Measurements from ENCODE around the gene B9D1.
A peak's percentile ranks its signal among the peaks of the same experiment; 100 is the strongest.

Gene B9D1

GRCh38 chr17:19378416-19379360, 16.2 kb upstream of the B9D1 start, which contains the start of gene MAPK7:
Gene MAPK7, plus strand, starts transcription at chr17:19378498. Its CDS starts 403 bp downstream, at chr17:19378901.
- no peak for DNase-seq (ENCODE audit: extremely low spot score)
- ChIA-PET CTCF (interaction anchor here (0.7 to 2.2 kb wide), 6 partner anchors 10 to 388 kb away, joined by 3 to 22 read pairs (median 4); partner anchors contain the start of gene B9D1), POLR2A (interaction anchor here (0.7 to 4.3 kb wide), 39 partner anchors 10 to 419 kb away, joined by 3 to 112 read pairs (median 6); partner anchors contain the start of genes ALDH3A2, B9D1 and MFAP4)
- 0 out of 2 replicates have a peak, but pooled peaks have one; percentile 10 for TF ChIP-seq HDGF (IDR thresholded peaks at IDR 0.05; ENCODE audit: borderline replicate concordance)
- TF ChIP-seq ARNT (IDR thresholded peaks at IDR 0.05), result no peak
- TF ChIP-seq LEF1 (IDR thresholded peaks at IDR 0.05; ENCODE audit: borderline replicate concordance), result no peak
- no peak for TF ChIP-seq BHLHE40 (IDR thresholded peaks at IDR 0.05; ENCODE audit: borderline replicate concordance)
- peak; percentile 82 for TF ChIP-seq PKNOX1 (IDR thresholded peaks at IDR 0.05)
- no peak for TF ChIP-seq FOXM1 (IDR thresholded peaks at IDR 0.05; ENCODE audit: borderline replicate concordance)

GRCh38 chr17:19377602-19378415, 15.3 kb upstream of the B9D1 start:
- ChIA-PET POLR2A (interaction anchor here (0.7 to 4.3 kb wide), 51 partner anchors 9 to 420 kb away, joined by 3 to 112 read pairs (median 5); partner anchors contain the start of genes ALDH3A2, B9D1 and MFAP4), CTCF (interaction anchor here (0.7 to 2.2 kb wide), 7 partner anchors 11 to 389 kb away, joined by 3 to 22 read pairs (median 3); partner anchors contain the start of gene B9D1)
- TF ChIP-seq ELF4 (IDR thresholded peaks at IDR 0.05), result peak; percentile 29; the same call in 1 of the 2 replicates
- no peak for TF ChIP-seq BHLHE40 (IDR thresholded peaks at IDR 0.05; ENCODE audit: borderline replicate concordance)
- no peak for TF ChIP-seq SP1 (IDR thresholded peaks at IDR 0.05)
- TF ChIP-seq L3MBTL2 (conservative IDR thresholded peaks at IDR 0.05), result 0 out of 2 replicates have a peak, but pooled peaks have one; percentile 21
- TF ChIP-seq HDGF (IDR thresholded peaks at IDR 0.05; ENCODE audit: borderline replicate concordance), result peak; percentile 100
- no peak for TF ChIP-seq ZNF384 (IDR thresholded peaks at IDR 0.05)
- TF ChIP-seq PKNOX1 (IDR thresholded peaks at IDR 0.05), result peak; percentile 29
- no peak for TF ChIP-seq ARNT (IDR thresholded peaks at IDR 0.05)
- DNase-seq (ENCODE audit: extremely low spot score), result peak; percentile 99

GRCh38 chr17:19376811-19377210, 14.3 kb upstream of the B9D1 start:
- TF ChIP-seq PKNOX1 (IDR thresholded peaks at IDR 0.05) (peak; percentile 85), ZNF384 (IDR thresholded peaks at IDR 0.05) (no peak)
- ChIA-PET POLR2A (interaction anchor here (0.7 to 4.3 kb wide), 26 partner anchors 12 to 421 kb away, joined by 3 to 112 read pairs (median 6); partner anchors contain the start of genes B9D1 and MFAP4), CTCF (interaction anchor here (1.0 to 2.2 kb wide), 2 partner anchors 14 to 20 kb away, joined by 3 to 22 read pairs; partner anchors contain the start of gene B9D1)
- DNase-seq (ENCODE audit: extremely low spot score), result no peak

- CTCF ChIA-PET, result interaction anchor here (0.6 to 0.8 kb wide), 2 partner anchors 13 to 128 kb away, joined by 3 to 4 read pairs; partner anchors contain the start of gene B9D1
- DNase-seq (ENCODE audit: extremely low spot score), result no peak
- no peak for TF ChIP-seq FOXM1 (IDR thresholded peaks at IDR 0.05; ENCODE audit: borderline replicate concordance)
- no peak for TF ChIP-seq FOXA1 (IDR thresholded peaks at IDR 0.05)
- TF ChIP-seq PKNOX1 (IDR thresholded peaks at IDR 0.05), result no peak
- TF ChIP-seq LEF1 (IDR thresholded peaks at IDR 0.05; ENCODE audit: borderline replicate concordance), result no peak
- TF ChIP-seq BHLHE40 (IDR thresholded peaks at IDR 0.05; ENCODE audit: borderline replicate concordance), result no peak
- TF ChIP-seq SUZ12 (IDR thresholded peaks at IDR 0.05), result no peak
- no peak for TF ChIP-seq TARDBP (IDR thresholded peaks at IDR 0.05)
- no peak for TF ChIP-seq ARNT (IDR thresholded peaks at IDR 0.05)
- TF ChIP-seq HDGF (IDR thresholded peaks at IDR 0.05; ENCODE audit: borderline replicate concordance), result no peak
- no peak for TF ChIP-seq CTBP1 (IDR thresholded peaks at IDR 0.05; ENCODE audit: borderline replicate concordance)
- POLR2A ChIA-PET, result interaction anchor here (1.6 kb wide), 1 partner anchor 13 kb away, joined by 9 read pairs; the partner anchor contains the start of gene B9D1
Measured at GRCh38 chr17:19375732-19376131, 13.2 kb upstream of the B9D1 start.

GRCh38 chr17:19374136-19374535, 11.6 kb upstream of the B9D1 start:
- no peak for DNase-seq (ENCODE audit: extremely low spot score)
- ChIA-PET POLR2A (interaction anchor here (1.6 kb wide), 1 partner anchor 12 kb away, joined by 9 read pairs; the partner anchor contains the start of gene B9D1), CTCF (interaction anchor here (1.0 to 1.3 kb wide), 2 partner anchors 11 to 73 kb away, joined by 3 to 4 read pairs; partner anchors contain the start of gene B9D1)
- TF ChIP-seq CTBP1 (IDR thresholded peaks at IDR 0.05; ENCODE audit: borderline replicate concordance) (no peak), ZNF384 (IDR thresholded peaks at IDR 0.05) (no peak), LEF1 (IDR thresholded peaks at IDR 0.05; ENCODE audit: borderline replicate concordance) (no peak), BHLHE40 (IDR thresholded peaks at IDR 0.05; ENCODE audit: borderline replicate concordance) (no peak), FOXA1 (IDR thresholded peaks at IDR 0.05) (no peak), FOXK2 (IDR thresholded peaks at IDR 0.05) (no peak), NFRKB (IDR thresholded peaks at IDR 0.05) (no peak), ARNT (IDR thresholded peaks at IDR 0.05) (no peak), TARDBP (IDR thresholded peaks at IDR 0.05) (no peak), L3MBTL2 (conservative IDR thresholded peaks at IDR 0.05) (no peak), SUZ12 (IDR thresholded peaks at IDR 0.05) (no peak), ELF4 (IDR thresholded peaks at IDR 0.05) (no peak), PKNOX1 (IDR thresholded peaks at IDR 0.05) (no peak), FOXM1 (IDR thresholded peaks at IDR 0.05; ENCODE audit: borderline replicate concordance) (no peak), HDGF (IDR thresholded peaks at IDR 0.05; ENCODE audit: borderline replicate concordance) (no peak)
